NCI-H1436 treated with DMSO at 0.1 percent for 48 hours (cell line): ENCODE data around the gene USB1.
"Not testable (repeated sequence)": the region's sequence is repeated elsewhere in the genome, so short reads cannot be mapped to it uniquely, and the experiment has no call there.

ENCODE experiments used
- DNase-seq: peaks from one replicate; lab custom pipeline; 2025; lab: John Stamatoyannopoulos, UW

USB1 gene

DNA sequence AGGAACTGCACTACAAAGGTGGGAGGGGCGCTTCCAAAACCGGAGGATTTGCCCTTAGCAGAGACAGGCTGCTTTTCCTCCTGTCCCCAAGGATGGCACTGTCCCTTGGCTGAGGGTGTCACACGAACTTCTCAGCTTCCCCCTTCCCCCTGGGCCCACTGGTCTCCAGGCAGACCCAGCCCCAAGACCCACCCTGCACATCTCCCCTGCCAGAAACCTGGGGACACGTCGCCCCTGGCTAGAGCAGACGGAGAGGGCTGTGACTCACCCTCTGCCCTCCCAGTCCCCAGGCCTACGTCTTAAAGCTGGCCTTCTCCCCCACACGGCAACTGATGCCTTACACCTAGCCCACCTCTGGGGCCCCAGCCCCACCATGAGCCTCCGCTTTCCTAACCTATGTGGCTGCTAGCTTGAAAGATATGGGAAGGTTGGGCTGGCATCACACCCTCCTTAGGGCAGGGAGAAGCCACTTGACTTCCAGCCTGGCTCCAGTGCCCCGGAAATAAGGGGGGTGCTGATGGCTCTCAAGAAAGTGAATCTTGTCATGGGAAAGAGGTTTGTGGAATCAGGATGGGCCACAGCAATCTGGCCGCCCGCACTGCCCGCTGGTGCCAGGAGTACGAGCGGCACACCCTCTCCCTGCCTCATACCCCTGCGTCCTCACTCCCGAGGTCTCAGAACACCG, 5.3 kb upstream of the USB1 start:
- DNase-seq, result no peak

DNA sequence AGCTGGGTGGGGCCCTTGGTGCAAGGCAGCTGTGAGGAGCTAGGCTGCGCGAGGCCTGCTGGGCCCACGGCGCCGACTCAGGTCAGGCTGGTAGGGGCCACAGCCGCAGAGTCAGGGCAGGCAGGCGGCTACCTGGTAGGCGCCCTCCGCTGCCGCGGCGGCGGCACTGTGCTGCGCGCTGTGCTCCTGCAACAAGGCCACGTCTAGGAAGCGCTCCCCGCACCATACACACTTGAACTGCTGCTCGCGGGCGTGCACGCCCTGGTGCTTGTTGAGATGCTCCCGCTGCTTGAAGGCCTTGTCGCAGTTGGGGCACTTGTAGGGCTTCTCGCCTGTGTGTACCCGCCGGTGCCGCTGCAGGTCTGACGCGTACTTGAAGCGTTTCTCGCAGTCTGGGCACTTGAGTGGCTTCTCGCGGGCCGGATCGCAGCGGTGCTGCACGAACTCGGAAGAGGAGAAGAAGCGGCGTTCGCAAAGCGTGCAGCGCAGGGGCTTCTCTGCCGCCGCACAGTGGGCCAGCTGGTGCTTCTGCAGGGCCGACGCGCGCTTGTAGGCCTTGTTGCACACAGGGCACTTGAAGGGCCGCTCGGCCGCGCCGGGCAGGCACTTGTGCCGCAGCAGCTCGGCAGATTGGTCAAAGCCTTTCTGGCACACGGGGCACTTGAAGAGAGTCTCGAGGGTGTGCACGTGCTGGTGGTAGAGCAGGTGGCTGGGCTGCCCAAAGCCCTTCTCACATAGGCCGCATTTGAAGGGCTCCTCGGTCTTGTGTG, 4.6 kb upstream of the USB1 start:
- no peak for DNase-seq

DNA sequence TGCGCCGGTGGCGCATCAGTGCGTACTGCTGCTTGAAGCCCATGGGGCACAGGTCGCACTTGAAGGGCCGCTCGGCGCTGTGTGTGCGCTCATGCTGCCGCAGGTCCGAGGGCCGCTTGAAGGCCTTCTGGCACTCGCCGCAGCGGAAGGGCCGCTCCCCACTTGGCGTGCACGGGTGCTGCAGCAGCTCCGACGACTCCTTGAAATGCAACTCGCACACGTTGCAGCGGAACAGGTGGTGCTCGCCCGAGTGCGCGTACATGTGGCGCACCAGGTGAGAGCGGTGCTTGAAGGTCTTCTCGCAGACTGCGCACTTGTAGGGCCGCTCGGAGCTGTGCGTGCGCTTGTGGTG, 4.1 kb upstream of the USB1 start:
- DNase-seq, result no peak

DNA sequence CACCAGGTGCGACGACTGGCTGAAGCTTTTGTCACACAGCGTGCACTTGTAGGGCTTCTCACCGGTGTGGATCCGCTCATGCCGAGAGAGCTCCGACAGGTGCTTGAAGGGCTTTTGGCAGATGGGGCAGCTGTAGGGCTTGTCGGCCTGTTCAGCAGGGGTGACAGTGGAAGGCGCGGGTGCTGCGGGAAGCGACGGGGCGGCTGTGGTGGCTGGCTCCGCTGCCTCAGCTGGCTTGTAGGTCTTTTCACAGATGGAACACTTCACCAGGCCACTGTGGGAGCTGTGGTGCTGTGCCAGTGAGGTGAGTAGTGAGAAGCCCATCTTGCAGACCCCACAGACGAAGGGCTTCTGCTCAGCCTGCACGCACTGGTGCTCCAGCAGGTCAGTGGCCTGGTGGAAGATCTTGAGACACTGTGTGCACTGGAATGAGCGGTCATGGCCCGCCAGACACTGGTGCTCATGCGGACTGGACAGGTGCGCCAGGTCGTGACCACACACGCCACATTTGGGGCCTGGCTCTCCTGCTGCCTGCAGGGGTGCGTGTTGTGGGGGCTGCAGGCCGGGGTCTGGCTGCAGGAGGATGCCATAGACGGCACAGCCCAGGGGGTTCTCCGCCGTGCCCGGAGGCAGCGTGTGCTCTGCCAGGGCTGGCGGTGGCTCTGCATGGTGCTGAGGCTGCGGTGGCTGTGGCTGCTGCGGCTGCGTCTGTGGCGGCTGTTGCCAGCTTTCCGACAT, 3.5 kb upstream of the USB1 start:
- no peak for DNase-seq

DNA sequence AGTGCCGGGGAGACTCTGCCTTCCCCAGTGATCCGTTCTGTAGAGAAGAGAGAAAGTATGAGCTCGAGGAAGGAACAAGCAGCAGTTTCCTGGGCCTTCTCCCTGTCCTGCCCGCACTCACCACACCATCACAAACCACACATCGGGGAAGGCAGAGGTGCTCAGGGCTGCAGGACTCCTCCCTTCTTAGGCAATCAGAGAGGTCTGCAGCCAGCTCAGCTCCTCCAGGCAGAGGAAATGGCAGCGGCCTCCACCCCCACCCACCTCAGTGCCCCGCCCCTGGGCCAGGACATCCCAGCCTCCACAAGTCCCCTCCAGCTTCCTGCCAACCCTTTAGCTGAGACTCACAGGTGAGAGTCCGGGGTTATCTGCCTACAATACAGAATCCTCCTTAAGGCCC, 2.7 kb upstream of the USB1 start:
- no peak for DNase-seq

DNA sequence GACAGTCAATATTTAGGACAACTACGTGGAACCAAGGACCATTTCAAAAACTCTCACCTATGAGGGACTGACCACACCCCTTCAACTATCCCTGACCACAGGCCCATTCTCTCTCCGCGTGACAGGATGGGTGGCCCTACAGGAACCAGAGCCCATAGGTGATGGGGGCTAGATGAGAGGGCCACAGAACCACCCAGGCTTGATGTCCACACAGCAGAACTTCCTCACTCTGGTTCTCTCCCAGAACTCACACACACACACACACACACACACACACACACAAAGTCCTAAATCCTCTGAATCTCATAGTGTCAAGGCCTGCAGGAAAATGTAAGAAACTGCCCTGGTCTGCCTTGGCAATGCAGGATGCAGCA, 2.2 kb upstream of the USB1 start:
- no peak for DNase-seq

DNA sequence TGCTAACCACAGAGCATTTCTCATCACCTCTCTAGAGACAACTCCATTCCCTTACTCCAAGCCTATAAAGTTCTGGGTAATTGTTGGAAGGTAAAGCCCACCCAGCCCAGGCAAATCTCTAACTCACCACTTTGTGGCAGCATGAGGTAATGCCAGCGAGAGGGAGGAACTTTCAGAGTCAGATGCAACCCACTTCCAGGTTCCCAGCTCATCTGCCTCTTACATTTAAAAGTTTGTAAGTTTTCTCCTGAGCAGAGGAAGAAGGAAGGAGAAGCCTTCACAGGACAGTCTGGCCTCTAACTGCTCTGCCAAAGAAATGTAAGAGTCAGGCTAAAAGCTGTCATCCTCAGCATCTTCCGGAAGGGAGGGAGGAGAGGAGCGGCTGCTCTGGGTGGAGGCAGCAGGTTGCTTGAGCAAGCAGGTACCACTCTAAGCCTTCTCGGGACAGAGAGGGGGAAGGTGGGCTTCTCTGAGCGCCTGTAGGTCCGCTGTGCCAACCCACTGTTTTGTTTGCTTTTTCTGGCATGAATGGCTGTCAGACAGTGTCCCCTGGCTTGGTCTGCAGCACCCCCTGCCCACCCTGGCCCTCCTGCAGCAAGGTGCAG, 1.7 kb upstream of the USB1 start:
- DNase-seq, result no peak

DNA sequence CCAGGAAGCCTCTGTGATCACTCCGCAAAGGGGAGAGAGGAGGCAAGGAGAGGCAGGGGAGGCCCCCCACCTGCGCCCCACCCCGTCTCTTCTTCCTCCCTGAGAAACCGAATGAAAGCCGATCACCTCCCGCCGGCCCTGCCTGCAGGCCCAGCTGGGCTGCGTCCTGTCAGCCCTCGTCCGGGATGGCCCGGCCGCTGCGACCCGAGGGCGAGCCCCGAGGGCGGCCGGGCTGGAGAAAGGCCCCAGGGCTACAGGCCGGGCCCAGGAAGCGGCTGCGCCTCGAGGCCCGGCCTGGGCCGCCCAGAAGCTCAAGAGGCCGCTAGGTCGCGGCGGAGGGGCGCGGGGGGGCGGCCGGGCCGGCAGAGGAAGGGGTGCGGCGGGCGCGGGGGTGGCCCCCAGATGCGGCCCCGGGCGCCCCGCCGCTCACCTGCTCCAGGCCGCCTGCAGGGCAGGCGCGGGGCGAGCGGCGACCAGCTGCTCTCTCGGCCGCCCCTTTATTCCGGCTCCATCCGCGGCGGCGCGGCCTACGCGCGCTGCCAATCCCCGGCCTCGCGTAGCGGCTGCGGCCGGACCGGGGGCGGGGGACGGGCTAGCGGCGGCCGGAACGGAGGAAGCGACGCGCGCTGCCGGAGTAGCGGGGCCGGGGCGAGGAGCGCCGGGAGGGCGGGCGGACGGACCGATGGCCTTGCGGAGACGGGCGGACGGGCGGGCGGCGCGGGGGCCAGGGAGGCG, 1.1 kb upstream of the USB1 start, which contains the start of gene ZNF319:
Gene ZNF319, minus strand, starts transcription at position 702 of the 735 bp plus-strand sequence. CDS start 2,407 bp downstream, outside the sequence.
- DNase-seq, result no peak

DNA sequence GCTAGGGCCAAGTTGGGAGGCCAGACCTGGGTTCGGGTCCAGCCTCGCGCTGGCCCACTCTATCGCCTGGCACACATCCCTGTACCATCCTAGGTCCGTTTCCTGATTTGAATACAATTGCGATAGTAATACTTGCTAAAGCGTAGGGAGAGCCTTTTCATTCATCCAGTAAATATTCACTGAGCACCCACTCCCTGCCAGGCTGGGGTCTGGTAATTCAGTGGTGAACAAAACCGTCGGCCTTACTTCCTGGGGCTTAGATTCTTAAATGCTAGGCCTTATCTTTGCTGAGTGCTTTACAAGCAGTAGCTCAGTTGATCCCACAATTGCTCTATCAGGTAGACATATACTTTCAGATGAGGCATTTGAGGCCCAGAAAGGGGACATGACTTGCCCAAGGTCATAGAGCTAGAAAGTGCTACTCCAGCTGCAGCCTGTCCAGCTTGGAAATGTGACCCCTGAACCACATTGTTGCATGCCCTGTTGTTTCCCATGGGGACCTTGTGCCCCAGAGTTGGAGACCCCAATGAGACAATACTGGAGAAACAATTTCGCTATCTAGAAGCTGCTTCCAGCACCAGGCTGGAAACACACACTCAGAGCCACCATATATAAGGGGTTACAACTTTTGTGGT, 691 bp downstream of the USB1 start:
- DNase-seq, result no peak

DNA sequence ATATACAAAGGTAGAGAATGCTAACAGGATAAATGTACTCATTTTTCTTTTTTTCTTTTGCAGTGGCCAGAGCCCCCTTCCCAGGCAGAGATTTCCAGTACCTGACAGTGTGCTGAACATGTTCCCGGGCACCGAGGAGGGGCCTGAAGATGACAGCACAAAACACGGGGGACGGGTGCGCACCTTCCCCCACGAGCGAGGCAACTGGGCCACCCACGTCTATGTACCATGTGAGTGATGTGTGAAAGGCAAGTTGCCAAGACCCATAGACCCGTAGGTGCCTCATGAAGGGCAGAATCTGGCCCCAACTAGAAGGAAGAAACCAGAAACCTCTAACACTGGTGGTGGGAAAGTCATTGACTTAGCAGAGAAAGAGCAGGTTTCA, 1.2 kb downstream of the USB1 start:
- DNase-seq, result no peak

DNA sequence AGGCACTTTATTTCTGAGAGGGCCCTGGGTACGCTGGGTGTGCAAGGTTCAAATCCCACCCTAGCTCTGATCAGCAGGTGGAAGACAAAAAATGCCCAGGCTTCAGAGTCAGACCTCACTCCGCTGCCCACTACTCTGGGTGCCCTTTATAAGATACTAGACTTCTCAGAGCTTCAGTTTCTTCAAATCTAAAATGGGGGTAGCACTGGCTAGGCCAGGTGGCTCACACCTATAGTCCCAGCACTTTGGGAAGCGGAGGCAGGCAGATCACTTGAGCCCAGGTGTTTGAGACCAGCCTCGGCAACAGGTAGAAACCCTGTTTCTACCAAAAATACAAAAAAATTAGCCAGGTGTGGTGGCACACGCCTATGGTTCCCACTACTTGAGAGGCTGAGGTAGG, 1.7 kb downstream of the USB1 start:
- no peak for DNase-seq

DNA sequence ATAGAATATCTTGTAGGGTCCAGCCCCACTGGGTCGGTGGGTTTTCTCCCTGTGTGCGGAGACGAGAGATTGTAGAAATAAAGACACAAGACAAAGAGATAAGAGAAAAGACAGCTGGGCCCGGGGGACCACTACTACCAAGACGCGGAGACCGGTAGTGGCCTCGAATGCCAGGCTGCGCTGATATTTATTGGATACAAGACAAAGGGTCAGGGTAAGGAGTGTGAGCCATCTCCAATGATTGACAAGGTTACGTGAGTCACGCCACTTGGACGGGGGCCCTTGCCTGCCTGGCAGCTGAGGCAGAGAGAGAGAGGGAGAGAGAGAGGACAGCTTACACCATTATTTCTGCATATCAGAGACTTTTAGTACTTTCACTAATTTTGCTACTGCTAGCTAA, 3.5 kb downstream of the USB1 start:
- DNase-seq, result not testable (repeated sequence)

DNA sequence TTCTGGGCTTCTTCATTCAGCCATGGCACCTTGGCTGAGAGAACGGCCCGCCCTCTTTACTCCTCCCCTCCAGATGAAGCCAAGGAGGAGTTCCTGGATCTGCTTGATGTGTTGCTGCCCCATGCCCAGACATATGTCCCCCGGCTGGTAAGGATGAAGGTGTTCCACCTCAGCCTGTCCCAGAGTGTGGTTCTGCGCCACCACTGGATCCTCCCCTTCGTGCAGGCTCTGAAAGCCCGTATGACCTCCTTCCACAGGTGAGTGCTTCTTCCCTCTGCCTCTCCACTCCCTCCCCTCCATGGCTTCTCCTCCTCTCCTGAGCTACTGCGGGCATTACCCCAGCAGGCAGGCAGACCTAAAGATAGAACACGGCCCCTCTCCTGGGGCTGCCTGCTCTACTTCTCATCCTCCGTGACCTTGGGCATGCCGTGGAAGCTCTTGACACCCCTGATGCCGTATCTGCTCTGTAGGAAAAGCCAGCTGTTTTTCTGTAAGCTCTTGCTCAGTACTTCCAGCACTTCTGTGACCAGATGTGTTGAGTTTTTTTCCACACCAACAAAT, 8.7 kb downstream of the USB1 start:
- no peak for DNase-seq

DNA sequence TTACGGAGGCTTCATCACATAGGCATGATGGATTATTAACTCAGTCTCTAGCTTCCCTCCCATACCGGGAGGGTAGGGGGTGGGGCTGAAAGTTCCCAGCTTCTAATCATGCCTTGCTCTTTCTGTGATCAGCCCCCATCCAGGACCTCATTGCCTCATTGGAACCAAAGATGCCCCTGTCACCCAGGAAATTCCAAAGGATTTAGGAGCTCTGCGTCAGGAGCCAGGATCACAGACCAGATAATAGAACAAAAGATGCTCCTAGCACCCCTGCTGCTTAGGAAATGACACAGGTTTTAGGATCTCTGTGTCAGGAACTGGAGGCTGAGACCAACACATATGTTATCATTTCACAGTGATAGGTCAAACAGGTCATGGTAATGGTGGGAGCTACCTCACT, 9.7 kb downstream of the USB1 start:
- no peak for DNase-seq

DNA sequence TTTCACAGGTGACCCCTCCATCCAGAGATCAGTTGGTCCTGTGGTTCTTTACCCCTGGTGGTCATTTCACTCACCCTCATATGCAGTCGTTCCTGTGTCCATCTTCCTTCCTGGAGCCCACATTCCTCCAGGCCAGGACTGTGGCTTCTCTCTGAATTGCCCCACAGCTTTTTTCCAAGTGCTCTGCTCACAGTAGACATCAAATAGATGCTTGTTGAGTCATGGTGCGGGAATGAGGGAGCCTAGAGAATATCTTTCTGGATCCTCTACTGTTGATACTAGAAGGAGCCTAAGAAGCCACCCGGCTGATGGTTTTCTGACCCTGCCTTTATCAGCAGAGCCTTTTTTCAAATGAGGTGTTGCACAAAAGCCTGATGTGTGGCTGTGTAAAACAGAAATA, 10.4 kb downstream of the USB1 start:
- no peak for DNase-seq

DNA sequence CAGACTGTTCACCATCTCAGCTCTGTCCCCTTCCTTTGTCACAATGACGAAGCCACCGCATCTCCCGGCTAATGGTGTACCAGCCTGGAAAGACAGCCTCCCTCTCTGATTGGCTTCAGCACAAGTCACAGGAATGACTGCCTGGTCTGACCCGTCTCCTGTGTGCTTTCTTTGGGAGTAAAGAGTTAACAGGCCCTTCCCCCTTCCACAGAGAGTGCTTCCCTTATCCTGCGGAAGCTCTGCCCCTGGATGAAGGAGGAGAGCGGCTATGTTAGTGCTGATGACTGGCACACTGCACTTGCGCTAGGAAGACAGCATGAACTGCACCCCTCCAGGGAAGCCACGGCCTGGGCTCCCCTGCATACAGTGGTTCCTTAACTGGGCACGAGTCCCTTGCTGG, 11.3 kb downstream of the USB1 start:
- DNase-seq, result no peak

DNA sequence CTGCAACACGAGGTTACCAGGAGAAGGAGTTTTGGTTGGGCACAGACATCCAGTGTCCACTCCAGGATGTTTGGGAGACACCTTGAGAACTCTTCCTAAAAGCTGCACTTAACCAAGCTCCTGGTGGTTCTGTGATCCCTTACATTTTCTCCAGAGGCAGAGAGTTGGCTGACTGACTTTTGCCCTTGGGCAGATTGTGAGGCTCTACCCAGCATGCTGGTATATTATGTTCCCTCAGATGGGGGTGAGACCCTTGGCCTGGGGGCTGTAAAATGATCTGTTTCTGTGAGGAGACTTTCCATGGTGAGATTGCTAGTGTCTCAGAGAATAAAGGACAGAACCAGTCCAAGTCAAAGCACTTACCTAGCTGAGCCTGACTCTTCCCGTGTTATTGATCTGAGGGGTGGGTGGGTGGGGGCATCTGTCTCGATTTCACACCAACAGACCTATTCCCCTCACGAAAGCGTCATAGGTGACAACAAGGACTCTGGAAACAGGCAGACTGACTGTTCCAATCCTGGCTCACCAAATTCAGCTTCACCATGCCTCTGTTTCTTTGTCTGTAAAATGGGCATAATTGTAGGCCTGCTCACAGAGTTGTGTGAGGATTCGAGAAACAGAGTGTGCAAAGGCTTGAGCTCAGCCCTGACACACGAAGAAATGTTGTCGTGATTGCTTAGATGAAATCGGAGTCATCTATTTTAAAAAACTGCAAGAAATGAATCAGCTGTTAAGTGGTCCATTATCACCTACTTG, 12.2 kb downstream of the USB1 start:
- no peak for DNase-seq

DNA sequence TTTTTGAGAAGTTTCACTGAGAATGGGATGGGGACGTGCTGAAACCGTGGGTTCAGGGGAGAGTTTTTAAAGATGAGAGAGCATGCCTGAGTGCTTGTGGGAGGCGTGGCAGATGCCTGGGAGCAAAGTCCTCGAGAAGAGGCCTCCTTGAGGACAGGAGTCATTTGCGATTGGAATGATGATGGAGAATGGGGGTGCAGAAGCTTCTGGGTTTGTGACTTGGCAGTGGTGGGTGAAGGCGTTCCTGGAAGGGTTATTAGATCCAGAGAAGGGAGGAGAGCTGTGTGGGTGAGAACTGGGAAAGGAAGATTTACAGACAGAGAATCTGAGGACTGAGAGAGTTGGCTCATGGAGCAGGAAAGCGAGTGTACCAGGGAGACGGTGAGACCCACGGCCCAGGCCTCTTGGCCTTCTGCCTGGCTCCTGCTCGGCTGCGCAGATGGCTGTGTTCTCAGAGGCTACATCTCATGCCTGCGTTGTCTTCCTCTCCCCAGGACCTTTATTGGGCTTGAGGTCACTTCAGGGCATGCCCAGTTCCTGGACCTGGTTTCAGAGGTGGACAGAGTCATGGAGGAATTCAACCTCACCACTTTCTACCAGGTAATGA, 15.7 kb downstream of the USB1 start:
- DNase-seq, result no peak

DNA sequence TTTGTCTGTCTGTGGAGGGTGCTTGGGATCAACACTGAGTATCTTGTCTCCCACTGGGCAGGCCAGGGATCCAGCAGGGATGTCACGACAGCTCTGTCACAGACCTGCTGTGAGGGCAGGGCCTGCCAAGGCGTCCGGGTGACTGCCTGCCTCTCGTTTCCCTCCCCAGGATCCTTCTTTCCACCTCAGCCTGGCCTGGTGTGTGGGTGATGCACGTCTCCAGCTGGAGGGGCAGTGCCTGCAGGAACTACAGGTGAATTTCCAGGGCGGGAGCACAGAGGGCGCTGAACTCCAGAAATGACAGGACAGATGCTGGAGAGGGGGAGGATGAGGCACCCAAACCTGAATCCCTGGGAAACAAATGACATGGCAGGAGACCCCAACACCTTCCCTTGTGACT, 17.6 kb downstream of the USB1 start:
- DNase-seq, result no peak
